ENCODE results near the gene RNF148.

- TF ChIP-seq POLR2A (IDR thresholded peaks at IDR 0.05; ENCODE audit: low read depth, low read length) (no peak), TAF1 (IDR thresholded peaks at IDR 0.05; ENCODE audit: low read depth, low read length) (no peak)
Measured at GRCh38 chr7:122658856-122659255, 43.9 kb downstream of the RNF148 start.
